Fibroblast of villous mesenchyme (primary cell): ENCODE data around the gene TBC1D22A. TPM values are rescaled to one million over a fixed set of nuclear protein-coding genes. Genes with fewer than 3 reads are reported as not detected.
A peak's percentile ranks its signal among the peaks of the same experiment; 100 is the strongest.
"Not testable (repeated sequence)": the region's sequence is repeated elsewhere in the genome, so short reads cannot be mapped to it uniquely, and the experiment has no call there.

Source experiments
- DNase-seq: peaks from one replicate; pipeline ENCODE4 v3.0.0-alpha.2; 2010; ENCODE audit warnings: low read depth
- H3K4me3 ChIP-seq: 2 replicates; pipeline ENCODE4 v1.5.1; 2011; ENCODE audit warnings: low read depth, mild to moderate bottlenecking, low read length
- total RNA-seq: library from RNA; depleted of rRNA; stranded (reverse); fragments of >200 nt; gene quantifications from 2 replicates; pipeline ENCODE4 v1.2.3, GENCODE V29; 2012
- TF ChIP-seq, protein P1 (sequence below): IDR thresholded peaks from 2 replicates; pipeline ENCODE4 v1.5.1; 2012; ENCODE audit warnings: low read depth, mild to moderate bottlenecking, low read length; ENCODE audit not compliant: insufficient read depth

Gene TBC1D22A
- total RNA-seq, 1 donor, result 12.5 TPM

DNA sequence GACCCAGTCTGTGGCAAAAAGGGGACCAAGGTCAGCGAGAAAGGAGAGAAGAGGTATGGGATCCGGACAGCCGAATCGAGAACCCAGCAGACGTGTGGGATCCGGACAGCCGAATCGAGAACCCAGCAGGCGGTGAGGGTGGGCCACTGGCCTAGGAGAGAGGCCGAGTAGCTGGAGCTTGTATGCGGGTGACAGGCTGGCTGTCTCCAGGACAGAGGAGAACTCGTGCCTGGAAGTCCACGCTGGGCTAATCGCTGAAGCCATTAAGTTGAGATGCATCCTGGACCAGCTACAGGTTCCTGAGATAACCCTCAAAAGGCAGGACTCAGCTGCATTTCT, 30.4 kb upstream of the TBC1D22A start:
- H3K4me3 ChIP-seq, result no peak overlapping the region
- no peak for DNase-seq
- TF ChIP-seq, protein P1, sequence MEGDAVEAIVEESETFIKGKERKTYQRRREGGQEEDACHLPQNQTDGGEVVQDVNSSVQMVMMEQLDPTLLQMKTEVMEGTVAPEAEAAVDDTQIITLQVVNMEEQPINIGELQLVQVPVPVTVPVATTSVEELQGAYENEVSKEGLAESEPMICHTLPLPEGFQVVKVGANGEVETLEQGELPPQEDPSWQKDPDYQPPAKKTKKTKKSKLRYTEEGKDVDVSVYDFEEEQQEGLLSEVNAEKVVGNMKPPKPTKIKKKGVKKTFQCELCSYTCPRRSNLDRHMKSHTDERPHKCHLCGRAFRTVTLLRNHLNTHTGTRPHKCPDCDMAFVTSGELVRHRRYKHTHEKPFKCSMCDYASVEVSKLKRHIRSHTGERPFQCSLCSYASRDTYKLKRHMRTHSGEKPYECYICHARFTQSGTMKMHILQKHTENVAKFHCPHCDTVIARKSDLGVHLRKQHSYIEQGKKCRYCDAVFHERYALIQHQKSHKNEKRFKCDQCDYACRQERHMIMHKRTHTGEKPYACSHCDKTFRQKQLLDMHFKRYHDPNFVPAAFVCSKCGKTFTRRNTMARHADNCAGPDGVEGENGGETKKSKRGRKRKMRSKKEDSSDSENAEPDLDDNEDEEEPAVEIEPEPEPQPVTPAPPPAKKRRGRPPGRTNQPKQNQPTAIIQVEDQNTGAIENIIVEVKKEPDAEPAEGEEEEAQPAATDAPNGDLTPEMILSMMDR, result no peak

DNA sequence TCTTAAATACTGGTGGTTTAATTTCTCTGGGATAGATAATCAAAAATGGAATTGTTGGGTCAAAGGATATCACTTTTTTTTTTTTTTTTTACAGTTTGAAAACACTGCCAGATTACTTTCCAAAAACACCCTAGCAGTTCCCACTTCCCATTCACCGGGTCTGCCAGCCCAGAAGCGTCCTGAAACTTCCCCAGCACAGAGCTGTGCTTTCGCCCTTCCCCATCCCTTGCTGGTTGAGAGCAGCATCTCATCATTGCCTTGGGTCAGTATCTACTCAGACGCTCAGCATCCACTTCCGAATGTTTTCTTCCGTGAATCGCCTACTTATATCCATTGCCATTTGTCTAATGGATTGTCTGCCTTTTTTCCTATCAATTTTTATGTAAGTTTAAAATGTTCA, 29.9 kb upstream of the TBC1D22A start:
- TF ChIP-seq, protein P1, result no peak
- no peak for DNase-seq
- H3K4me3 ChIP-seq, result no peak overlapping the region

DNA sequence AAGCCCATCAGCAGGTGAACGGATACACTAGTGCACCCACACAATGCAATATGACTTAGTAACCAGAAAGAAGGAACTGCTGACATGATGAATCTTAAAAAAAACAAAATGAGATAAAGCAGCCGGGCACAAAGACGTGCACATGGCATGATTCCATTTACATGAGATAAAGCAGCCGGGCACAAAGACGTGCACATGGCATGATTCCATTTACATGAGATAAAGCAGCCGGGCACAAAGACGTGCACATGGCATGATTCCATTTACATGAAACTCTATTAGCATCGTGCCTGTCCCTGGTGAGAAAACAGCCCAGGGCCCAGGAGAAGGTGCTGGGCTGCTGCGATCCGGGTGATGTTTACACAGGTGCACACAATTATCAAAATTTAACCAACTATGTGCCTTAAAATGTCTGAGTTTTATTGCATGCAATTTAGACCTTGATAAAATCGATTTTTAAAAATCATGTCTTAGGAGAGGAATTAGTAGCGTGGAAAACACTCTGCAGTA, 28.2 kb upstream of the TBC1D22A start:
- not testable (repeated sequence) for DNase-seq, H3K4me3 ChIP-seq

DNA sequence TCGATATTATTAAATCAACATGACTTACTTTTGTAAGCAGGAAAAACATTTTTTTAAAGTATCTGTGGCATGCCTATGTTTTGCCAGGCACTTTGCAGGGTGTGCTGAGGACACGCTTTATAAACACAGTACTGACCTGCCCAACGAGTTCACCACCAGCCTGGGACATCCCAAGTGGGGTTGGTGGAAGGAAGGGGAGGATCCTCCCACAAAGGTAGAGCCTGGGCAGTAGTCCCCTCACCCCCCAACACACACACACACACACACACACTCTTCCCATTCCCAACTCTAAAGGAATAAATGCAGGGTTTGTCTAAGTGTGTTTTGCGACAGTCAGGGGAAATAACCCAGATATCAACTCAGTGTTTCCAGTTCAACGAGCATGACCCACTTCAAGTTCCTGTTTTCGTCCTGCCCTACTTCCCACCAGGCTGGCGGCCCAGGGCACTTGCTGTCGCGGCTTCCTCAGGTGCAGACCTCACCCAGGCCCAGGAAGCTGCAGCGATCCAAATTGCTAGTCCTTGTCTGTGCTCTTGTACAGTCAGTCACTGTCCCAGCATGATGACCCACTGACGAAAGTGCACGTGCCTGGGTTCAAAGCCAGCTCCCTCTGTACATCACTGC, 27.5 kb upstream of the TBC1D22A start:
- no peak for DNase-seq
- TF ChIP-seq, protein P1, result no peak
- H3K4me3 ChIP-seq, result no peak overlapping the region

DNA sequence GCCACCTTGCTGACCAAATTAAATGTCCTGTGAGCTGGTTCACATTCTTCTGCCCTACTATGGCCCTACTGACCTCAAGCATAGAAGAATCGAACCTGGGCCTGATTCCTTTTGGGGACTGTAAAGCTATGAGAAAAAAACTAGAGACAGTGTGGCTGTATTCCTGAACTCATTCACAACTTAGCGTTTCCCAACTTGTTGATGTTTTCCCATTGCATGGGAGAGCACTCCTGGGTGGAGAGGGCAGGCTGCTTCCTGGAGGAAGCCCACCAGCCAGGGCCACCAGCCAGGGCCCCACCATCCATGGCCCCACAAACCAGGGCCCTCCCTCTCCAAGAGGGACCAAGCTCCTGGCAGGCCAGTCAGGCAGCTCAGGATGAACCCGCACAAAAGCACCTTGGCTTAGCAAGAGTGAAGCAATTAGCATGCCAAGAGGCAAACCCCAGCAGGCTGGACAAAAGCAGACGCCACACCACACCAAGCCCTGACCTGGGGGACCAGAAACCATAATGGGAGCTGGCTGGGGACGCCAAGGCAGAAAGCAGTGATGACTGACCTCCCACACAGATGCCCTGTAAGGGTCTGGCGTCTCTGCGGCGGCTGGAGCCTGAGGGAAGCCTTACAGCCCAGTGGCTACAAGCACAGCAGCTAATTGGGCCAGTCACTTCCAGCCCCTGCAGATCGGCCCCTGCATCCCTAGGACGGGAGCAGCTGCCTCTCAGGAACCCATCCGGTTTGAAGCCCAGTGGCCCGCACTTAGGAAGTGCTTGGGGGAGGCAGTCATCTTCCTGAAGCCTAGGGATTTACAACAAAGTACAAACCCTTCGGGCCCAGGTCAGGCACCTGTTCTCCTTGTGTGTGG, 26.5 kb upstream of the TBC1D22A start:
- H3K4me3 ChIP-seq, result no peak overlapping the region
- TF ChIP-seq, protein P1, result no peak
- no peak for DNase-seq

DNA sequence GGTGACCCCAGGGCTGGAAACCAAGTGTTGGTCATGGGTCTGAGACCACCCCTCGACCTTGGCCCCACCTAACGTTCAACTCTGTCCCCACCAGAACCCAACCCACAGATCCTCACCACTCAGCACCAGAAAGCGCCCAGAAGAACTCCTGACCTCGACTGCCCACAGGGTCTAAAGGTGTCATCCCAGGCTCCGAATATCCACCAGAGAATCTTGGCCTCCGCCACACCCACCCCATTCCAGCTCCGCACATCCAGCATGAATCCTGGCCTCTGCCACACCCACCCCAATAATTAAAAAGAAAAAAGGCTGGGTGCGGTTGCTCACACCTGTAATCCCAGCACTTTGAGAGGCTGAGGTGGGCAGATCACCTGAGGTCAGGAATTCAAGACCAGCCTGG, 25.7 kb upstream of the TBC1D22A start:
- TF ChIP-seq, protein P1, result no peak
- no peak for DNase-seq
- peak overlapping the region; percentile 75 for H3K4me3 ChIP-seq

DNA sequence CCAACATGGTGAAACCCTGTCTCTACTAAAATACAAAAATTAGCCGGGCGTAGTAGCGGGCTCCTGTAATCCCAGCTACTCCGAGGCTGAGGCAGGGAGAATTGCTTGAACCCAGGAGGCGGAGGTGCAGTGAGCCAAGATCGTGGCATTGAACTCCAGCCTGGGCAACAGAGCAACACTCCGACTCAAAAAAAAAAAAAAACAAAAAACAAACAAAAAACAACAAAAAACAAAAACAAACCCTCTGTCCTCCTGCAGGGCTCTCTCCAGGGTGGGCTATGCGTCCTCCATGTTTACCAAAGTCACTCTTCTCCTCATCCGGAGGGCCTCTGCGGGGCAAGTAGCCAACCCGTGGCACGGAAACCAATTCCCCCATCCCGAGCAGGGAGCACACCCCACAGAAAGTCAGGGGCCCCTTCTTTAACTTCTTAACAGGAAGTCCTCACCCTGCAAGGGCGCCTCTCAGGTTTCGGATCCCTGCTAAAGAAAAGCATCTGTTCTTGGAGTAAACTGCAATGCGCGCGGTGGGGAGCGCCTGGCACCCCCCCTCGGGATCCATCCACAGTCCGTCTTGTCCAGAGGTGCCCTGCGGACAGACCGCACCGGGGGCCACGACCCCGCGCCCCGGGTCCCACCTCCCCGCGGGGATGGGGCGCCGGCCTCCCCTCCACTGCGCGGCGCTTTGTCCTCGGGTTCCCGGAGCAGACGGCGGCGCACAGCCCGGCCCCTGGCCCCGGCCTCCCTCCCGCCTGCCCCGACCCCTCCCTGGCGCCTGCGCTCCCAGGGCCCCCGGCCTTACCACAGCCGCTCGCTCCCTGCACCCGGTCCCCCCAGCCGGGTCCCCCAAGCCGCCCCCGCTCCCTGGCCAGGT, 25.1 kb upstream of the TBC1D22A start:
- TF ChIP-seq, protein P1, result no peak
- peak overlapping the region; percentile 75 for H3K4me3 ChIP-seq
- DNase-seq, result peak; percentile 55
